ENCODE measurements around the gene TRIM62.

TRIM62 gene

DNA sequence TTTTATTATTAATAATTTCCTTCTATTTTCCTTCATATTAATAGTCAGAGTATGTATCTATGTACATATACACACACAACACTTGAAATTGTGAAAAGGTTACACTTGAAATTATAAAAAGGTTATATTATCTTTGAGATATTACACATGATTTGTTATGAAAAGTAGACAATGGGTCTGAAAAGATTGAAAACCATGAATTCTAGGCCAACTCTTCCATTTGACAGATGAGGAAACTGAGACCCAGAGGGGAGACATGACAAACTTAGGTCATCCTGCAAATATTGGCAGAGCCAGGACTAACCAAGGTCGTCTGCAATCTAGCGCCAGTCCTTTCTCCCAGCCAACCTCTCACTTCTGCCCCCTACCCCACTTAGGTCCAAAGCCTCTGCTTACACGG lies 33.2 kb downstream of the TRIM62 start:
- DNase-seq (ENCODE audit: low spot score), result no peak
- TF ChIP-seq, protein P1, sequence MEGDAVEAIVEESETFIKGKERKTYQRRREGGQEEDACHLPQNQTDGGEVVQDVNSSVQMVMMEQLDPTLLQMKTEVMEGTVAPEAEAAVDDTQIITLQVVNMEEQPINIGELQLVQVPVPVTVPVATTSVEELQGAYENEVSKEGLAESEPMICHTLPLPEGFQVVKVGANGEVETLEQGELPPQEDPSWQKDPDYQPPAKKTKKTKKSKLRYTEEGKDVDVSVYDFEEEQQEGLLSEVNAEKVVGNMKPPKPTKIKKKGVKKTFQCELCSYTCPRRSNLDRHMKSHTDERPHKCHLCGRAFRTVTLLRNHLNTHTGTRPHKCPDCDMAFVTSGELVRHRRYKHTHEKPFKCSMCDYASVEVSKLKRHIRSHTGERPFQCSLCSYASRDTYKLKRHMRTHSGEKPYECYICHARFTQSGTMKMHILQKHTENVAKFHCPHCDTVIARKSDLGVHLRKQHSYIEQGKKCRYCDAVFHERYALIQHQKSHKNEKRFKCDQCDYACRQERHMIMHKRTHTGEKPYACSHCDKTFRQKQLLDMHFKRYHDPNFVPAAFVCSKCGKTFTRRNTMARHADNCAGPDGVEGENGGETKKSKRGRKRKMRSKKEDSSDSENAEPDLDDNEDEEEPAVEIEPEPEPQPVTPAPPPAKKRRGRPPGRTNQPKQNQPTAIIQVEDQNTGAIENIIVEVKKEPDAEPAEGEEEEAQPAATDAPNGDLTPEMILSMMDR (IDR thresholded peaks at IDR 0.05; ENCODE audit: extremely low read depth, insufficient read depth, missing control alignments), result no peak
- in situ Hi-C loops (cut with MboI; ENCODE audit: low pct_unique_long_range_greater_than_20kb, low sequenced_read_pairs, unreplicated experiment), result no loop called here

GRCh38 chr1:33147997-33148314 lies 33.9 kb downstream of the TRIM62 start:
- DNase-seq (ENCODE audit: low spot score), result no peak
- in situ Hi-C loops (cut with MboI; ENCODE audit: low pct_unique_long_range_greater_than_20kb, low sequenced_read_pairs, unreplicated experiment), result no loop called here
- TF ChIP-seq, protein P1 (IDR thresholded peaks at IDR 0.05; ENCODE audit: extremely low read depth, insufficient read depth, missing control alignments), result peak; percentile 33

DNA sequence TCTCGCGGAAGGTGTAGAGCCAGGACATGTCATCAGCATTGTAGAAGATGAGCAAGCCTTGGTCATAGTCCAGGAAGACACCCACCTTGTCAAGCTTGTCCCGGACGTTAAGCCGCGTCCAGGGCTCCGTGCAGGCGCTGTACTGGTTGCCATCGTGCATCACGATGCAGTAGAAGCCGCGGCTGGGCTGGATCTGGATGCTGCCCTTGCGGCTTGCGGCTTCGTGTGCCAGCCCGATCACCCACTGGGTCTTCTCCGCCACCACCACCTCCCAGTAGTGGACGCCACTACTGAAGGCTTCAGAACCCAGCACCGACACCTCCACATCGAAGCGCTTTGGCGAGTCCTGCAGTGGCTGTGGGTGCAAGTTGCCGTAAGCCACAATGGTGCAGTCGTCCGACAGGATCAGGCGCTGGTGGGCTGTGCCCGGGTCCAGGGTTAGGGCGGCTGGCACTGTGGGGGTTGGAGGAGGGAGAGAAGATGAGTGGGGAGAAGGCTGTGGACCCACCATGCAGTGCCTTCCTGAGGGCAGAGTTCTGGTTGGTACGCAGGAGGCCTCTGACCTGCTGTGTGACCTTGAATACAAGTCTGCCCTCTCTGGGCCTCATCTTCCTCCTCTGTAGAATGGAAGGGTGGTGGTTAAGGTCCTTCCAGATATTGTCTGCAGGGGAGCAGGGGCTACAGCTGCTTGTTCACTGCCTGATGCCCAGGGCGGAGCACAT lies 34.4 kb downstream of the TRIM62 start:
- TF ChIP-seq, protein P1 (IDR thresholded peaks at IDR 0.05; ENCODE audit: extremely low read depth, insufficient read depth, missing control alignments), result no peak
- DNase-seq (ENCODE audit: low spot score), result no peak
- in situ Hi-C loops (cut with MboI; ENCODE audit: low pct_unique_long_range_greater_than_20kb, low sequenced_read_pairs, unreplicated experiment), result no loop called here

DNA sequence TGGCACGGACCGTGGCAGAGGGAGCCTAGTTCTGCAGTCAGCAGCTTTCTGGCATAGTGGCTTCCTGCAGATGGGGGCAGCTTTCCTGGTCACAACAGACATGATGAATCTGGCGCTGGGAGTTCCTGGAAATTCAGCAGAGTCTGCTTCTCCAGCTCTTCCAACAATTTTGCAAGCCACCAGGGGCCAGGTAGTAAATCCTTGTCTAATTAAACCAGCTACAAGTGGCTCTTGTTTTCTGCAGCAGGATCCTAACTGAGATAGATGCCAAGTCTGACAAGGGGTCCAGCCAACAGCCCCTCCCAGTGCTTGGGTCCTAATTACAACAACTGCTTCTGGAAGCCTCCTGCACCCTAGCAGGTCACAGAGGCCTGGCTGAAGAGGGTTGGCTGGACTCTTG lies 35.8 kb downstream of the TRIM62 start:
- no peak for DNase-seq (ENCODE audit: low spot score)
- TF ChIP-seq, protein P1 (IDR thresholded peaks at IDR 0.05; ENCODE audit: extremely low read depth, insufficient read depth, missing control alignments), result no peak
- in situ Hi-C loops (cut with MboI; ENCODE audit: low pct_unique_long_range_greater_than_20kb, low sequenced_read_pairs, unreplicated experiment), result no loop called here

DNA sequence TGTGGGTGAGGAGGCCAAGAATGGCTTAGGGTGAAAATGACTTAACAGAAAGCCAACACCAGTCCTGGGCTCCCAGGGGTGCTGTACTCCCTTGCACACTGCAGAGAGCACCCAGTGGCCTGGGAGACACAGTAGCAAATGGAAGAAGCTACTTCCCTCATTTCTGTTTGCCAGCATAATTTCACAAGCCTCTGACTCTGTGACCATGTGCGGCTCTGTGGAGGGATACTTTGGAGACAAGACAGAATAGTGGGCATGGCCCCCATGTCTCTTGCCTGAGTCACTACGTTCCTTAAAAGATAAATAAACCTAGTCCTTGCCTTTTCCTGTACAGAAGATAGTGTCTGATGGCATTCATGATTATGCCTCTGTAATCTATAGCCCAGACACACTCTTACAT lies 38.1 kb downstream of the TRIM62 start:
- no peak for DNase-seq (ENCODE audit: low spot score)
- TF ChIP-seq, protein P1 (IDR thresholded peaks at IDR 0.05; ENCODE audit: extremely low read depth, insufficient read depth, missing control alignments), result no peak
- in situ Hi-C loops (cut with MboI; ENCODE audit: low pct_unique_long_range_greater_than_20kb, low sequenced_read_pairs, unreplicated experiment), result no loop called here

DNA sequence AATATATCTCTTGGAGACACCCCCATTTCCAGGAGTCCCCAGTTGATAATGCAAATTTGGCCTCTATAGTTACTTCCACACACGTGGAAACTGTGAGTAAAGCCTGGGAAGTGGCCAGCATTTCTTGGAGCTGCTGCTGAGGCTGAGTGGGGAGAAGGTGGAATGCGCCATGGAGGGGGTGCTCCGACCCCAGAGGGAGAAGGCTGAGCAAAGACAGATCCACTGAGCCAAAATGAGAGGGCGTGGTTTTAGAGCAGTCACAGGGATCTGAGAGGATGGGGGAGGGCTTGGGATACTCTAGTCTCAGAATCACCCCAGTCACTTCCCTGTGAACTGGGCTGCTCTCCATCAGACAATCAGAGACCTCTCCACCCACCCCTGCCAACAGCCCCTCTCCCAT lies 38.7 kb downstream of the TRIM62 start:
- in situ Hi-C loops (cut with MboI; ENCODE audit: low pct_unique_long_range_greater_than_20kb, low sequenced_read_pairs, unreplicated experiment), result no loop called here
- no peak for DNase-seq (ENCODE audit: low spot score)
- TF ChIP-seq, protein P1 (IDR thresholded peaks at IDR 0.05; ENCODE audit: extremely low read depth, insufficient read depth, missing control alignments), result no peak

Data from GM13977 (cell line).